Smooth muscle cell of the brain vasculature (primary cell): ENCODE results near the gene RALB.
A peak's percentile ranks its signal among the peaks of the same experiment; 100 is the strongest.

Experiments used
- DNase-seq: peaks from one replicate; pipeline ENCODE4 v3.0.0-alpha.2; 2012; ENCODE audit warnings: low read depth, low spot score

RALB gene

GRCh38 chr2:120262761-120263428 lies 10.2 kb downstream of the RALB start:
- DNase-seq, result no peak

- DNase-seq, result no peak
Observed at GRCh38 chr2:120265006-120265405, 12.4 kb downstream of the RALB start.

- DNase-seq, result no peak
Observed at GRCh38 chr2:120267348-120267747, 14.7 kb downstream of the RALB start.

DNA sequence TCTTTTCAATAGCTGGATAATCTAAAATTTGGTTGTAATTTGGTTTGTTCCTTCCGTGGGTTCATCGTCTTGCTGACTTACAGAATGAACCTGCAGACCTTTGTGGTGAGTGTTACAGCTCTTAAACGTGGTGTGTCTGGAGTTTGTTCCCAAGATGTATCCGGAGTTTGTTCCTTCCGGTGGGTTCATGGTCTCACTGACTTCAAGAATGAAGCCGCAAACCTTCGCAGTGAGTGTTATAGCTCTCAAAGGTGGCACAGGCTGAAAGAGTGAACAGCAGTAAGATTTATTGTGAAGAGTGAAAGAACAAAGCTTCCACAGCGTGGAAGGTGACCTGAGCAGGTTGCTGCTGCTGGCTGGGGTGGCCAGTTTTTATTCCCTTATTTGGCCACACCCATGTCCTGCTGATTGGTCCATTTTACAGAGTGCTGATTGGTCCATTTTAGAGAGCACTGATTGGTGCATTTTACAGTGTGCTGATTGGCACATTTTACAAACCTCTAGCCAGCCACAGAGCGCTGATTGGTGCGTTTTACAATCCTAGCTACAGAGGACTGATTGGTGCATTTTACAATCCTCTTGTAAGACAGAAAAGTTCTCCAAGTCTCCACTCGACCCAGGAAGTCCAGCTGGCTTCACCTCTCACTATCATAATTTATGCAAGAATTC lies 16.6 kb downstream of the RALB start:
- DNase-seq, result no peak

DNA sequence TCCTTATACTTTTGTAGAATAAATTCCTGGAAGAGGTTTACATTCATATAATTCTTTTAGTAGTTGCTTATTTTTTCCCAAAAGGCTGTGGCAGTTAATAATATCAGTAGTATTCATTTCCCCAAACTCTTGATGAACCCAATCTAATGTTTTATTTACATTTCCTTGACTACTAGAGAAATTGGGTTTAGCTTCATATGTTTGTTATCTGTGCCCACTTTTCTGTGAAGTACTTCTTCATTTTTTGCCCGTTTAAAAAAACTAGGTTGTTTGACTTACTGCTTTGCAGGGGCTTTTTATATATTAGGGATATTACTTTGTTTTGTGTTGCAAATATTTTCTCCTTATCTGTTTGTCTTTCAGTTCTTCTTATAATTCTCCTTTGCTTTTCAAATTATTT lies 17.2 kb downstream of the RALB start:
- DNase-seq, result no peak

GRCh38 chr2:120271711-120272379 lies 19.2 kb downstream of the RALB start:
- DNase-seq, result no peak

DNA sequence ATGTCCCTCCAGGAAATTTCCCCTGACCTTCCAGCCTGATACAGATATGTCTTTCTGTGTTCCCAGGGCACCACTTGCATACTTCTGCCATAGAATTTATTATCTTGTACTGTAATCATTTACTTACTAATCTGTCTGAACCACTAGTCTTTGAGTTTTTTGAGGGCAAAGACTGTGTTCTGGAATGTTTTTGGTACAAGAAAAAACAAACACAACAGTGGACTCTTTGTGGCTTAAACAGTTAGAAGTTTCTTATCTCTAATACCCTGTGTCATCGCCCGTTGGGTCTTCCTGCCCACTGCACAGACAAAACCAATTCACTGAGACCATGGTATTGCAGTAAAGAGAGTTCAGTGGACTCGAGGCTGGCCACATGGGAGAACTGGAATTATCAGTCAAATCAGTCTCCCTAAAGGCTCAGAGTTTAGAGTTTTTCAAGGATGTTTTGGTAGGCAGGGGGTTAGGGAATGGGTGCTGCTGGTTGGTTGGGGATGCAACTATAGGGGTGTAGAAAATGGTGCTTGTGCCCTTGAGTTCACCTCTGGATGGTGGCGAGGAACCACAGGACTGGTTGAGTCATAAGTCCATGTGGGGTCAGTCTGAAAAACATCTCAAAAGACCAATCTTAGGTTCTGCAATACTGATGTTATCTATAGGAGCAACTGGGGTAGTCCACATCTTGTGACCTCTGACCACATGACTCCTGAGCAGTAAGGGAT lies 20.3 kb downstream of the RALB start:
- DNase-seq, result no peak

- no peak for DNase-seq
Observed at GRCh38 chr2:120275617-120276400, 23.2 kb downstream of the RALB start.

- no peak for DNase-seq
Observed at GRCh38 chr2:120277505-120278205, 25.0 kb downstream of the RALB start.

- DNase-seq, result no peak
Observed at GRCh38 chr2:120278901-120279300, 26.2 kb downstream of the RALB start.

- no peak for DNase-seq
Observed at GRCh38 chr2:120279708-120280107, 27.1 kb downstream of the RALB start.

GRCh38 chr2:120283649-120284048 lies 31.0 kb downstream of the RALB start:
- peak; percentile 28 for DNase-seq

DNA sequence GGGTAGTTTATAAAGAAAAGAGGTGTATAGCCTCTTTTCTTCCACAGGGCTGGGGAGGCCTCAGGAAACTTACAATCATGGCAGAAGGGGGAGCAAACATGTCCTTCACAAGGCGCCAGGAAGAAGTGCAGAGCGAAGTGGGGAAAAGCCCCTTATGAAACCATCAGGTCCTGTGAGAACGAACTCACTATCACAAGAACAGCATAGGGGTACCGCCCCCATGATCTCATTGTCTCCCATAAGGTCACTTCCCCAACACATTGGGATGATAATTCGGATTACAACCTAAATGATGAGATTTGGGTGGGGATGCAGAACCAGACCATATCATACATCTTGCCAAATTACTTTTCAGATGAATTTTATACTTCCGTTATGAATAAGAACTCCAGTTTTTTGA lies 32.4 kb downstream of the RALB start:
- no peak for DNase-seq

- DNase-seq, result no peak
Observed at GRCh38 chr2:120287183-120288015, 34.7 kb downstream of the RALB start.

GRCh38 chr2:120288016-120288373 lies 35.3 kb downstream of the RALB start:
- DNase-seq, result no peak

DNA sequence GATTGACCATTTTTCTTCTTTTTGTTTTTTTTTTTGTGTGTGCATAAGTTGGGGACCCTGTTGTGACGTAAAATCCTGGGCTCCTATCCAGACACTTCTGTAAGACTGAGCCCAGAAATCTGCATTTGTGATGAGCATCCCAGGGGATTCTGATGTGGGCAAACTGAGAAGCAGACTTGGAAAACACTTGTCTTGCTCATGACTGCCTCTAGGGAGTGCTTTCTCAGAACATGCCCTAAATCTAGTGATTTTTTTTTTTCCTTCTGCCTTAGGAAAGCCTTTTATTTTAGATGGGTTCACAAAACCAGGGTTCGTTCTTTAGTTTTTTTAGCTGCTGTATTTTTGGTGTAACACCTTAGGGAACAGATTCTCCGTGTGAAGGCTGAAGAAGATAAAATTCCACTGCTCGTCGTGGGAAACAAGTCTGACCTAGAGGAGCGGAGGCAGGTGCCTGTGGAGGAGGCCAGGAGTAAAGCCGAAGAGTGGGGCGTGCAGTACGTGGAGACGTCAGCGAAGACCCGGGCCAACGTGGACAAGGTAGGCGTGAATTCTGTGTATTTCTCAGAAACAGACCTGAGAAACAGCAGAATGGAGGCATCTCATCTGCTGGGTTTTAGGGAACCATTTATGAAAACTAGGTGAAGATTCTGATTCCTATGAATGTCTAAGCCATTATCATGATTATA lies 36.7 kb downstream of the RALB start:
- no peak for DNase-seq

- no peak for DNase-seq
Observed at GRCh38 chr2:120290737-120291136, 38.1 kb downstream of the RALB start.

- DNase-seq, result no peak
Observed at GRCh38 chr2:120291401-120292311, 39.0 kb downstream of the RALB start.
